Fibroblast of mammary gland (primary cell): Measurements from ENCODE around the gene MSI2.

ENCODE experiments used
- DNase-seq: peaks from one replicate; pipeline ENCODE4 v3.0.0-alpha.2; 2010; ENCODE audit warnings: low read depth
- H3K4me3 ChIP-seq: 2 replicates; pipeline ENCODE4 v1.5.1; 2011; ENCODE audit warnings: low read depth, mild to moderate bottlenecking, low read length, moderate library complexity; ENCODE audit not compliant: control insufficient read depth
- CTCF ChIP-seq: conservative IDR thresholded peaks from 2 replicates; pipeline ENCODE4 v1.5.1; 2011; ENCODE audit warnings: low read depth, low read length, inconsistent platforms; ENCODE audit not compliant: control insufficient read depth, insufficient read depth

The MSI2 gene

GRCh38 chr17:57432507-57433277, 176.4 kb downstream of the MSI2 start:
- no peak overlapping the region for H3K4me3 ChIP-seq
- TF ChIP-seq CTCF, result no peak

DNA sequence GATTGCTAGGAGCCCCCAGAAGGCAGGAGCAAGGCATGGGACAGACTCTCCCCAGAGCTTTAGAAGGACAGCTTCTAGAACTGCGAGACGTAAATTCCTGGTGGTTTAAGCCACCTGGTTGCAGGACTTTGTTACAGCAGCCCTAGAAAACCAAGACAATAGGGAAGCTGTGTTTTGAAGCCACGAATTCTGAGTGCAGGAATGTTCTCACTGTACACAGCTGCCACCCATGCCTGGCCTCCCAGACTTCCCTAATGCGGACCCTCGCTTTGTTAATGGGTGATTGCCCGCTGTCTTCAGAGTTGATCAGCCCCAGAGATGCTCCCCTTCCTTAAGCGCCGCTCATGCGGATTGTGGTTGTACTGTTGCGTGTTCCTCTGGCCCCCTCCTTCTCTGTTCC, 177.1 kb downstream of the MSI2 start:
- DNase-seq, result no peak
- no peak overlapping the region for H3K4me3 ChIP-seq
- no peak for TF ChIP-seq CTCF

More at GRCh38 chr17:57432507-57433277, 176.4 kb downstream of the MSI2 start:
- DNase-seq, result no peak

- TF ChIP-seq CTCF, result no peak
- H3K4me3 ChIP-seq, result no peak overlapping the region
- DNase-seq, result no peak
Observed at GRCh38 chr17:57434361-57434760, 178.0 kb downstream of the MSI2 start.

- no peak for DNase-seq
- no peak overlapping the region for H3K4me3 ChIP-seq
- no peak for TF ChIP-seq CTCF
Observed at GRCh38 chr17:57436565-57436964, 180.2 kb downstream of the MSI2 start.

- no peak overlapping the region for H3K4me3 ChIP-seq
- TF ChIP-seq CTCF, result no peak
- no peak for DNase-seq
Observed at GRCh38 chr17:57438066-57438731, 181.9 kb downstream of the MSI2 start.

DNA sequence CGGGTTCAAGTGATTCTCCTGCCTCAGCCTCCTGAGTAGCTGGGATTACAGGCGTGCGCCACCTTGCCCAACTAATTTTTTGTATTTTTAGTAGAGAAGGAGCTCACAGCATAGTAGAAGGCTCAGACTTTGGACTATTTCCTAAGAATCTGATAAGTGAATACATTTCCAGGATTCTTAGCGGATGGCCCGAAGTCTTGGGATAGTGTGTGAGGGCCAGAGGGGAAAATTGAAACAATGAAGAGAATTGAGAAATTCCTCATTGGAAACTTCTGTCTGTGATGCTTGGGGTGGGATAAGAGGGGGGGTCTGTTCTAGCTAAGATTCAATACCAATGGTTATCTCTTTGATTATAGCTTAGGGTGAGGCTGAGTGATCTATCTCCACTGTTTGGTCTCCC, 183.3 kb downstream of the MSI2 start:
- no peak for DNase-seq
- TF ChIP-seq CTCF, result no peak
- H3K4me3 ChIP-seq, result no peak overlapping the region
